ENCODE data around the gene SLC25A40.
"Not testable (repeated sequence)": the region's sequence is repeated elsewhere in the genome, so short reads cannot be mapped to it uniquely, and the experiment has no call there.

Gene SLC25A40

GRCh38 chr7:87870471-87870870 is 5.7 kb downstream of the SLC25A40 start:
- no peak for DNase-seq

GRCh38 chr7:87866533-87866932 is 9.6 kb downstream of the SLC25A40 start:
- DNase-seq = not testable (repeated sequence)

- DNase-seq = no peak
Observed at GRCh38 chr7:87866089-87866488, 10.1 kb downstream of the SLC25A40 start.

- DNase-seq = no peak
Observed at GRCh38 chr7:87858417-87859100, 17.6 kb downstream of the SLC25A40 start.

- no peak for DNase-seq
Observed at GRCh38 chr7:87853237-87853864, 22.8 kb downstream of the SLC25A40 start.

- no peak for DNase-seq
Observed at GRCh38 chr7:87852306-87852705, 23.9 kb downstream of the SLC25A40 start.

GRCh38 chr7:87850836-87851593 is 25.1 kb downstream of the SLC25A40 start:
- DNase-seq = no peak

- DNase-seq = no peak
Observed at GRCh38 chr7:87837597-87837996, 38.6 kb downstream of the SLC25A40 start.

GRCh38 chr7:87833130-87833529 is 43.0 kb downstream of the SLC25A40 start:
- DNase-seq = no peak

- no peak for DNase-seq
Observed at GRCh38 chr7:87831097-87831496, 45.1 kb downstream of the SLC25A40 start.

GRCh38 chr7:87828383-87828782 is 47.8 kb downstream of the SLC25A40 start:
- not testable (repeated sequence) for DNase-seq

GRCh38 chr7:87825369-87825768 is 50.8 kb downstream of the SLC25A40 start:
- DNase-seq = not testable (repeated sequence)

- DNase-seq = not testable (repeated sequence)
Observed at GRCh38 chr7:87822056-87822455, 54.1 kb downstream of the SLC25A40 start.

GRCh38 chr7:87818336-87818735 is 57.8 kb downstream of the SLC25A40 start:
- no peak for DNase-seq

GRCh38 chr7:87816389-87816788 is 59.8 kb downstream of the SLC25A40 start:
- DNase-seq = no peak

GRCh38 chr7:87810726-87811125 is 65.4 kb downstream of the SLC25A40 start:
- DNase-seq = no peak

- no peak for DNase-seq
Observed at GRCh38 chr7:87810130-87810529, 66.0 kb downstream of the SLC25A40 start.

GRCh38 chr7:87806150-87806549 is 70.0 kb downstream of the SLC25A40 start:
- no peak for DNase-seq

GRCh38 chr7:87797798-87798403 is 78.3 kb downstream of the SLC25A40 start:
- peak; percentile 27 for DNase-seq

- DNase-seq = no peak
Observed at GRCh38 chr7:87797395-87797794, 78.8 kb downstream of the SLC25A40 start.

GRCh38 chr7:87785368-87785995 is 90.7 kb downstream of the SLC25A40 start:
- DNase-seq = no peak

GRCh38 chr7:87784424-87784823 is 91.7 kb downstream of the SLC25A40 start:
- DNase-seq = no peak
